SK-N-SH (cell line): ENCODE results near the gene EFNB2.

Source experiments
- CHD2 ChIP-seq: fragments of 150-350 bp; IDR thresholded peaks from 2 replicates; pipeline ENCODE4 v1.6.1; 2018; ENCODE audit warnings: low read length; ENCODE audit not compliant: partially characterized antibody
- CTCF ChIP-seq: fragments of 200-600 bp; sonication (generic); IDR thresholded peaks from 2 replicates; pipeline ENCODE4 v1.6.1; 2017; ENCODE audit warnings: antibody characterized with exemption, mild to moderate bottlenecking, moderate library complexity
- EP300 ChIP-seq, 2 experiments: IDR thresholded peaks; 2 replicates each; pipeline versions ENCODE4 v1.4.0 to v1.6.1; 2012; ENCODE audit warnings: borderline replicate concordance in 1 of 2, low read depth in 1 of 2, low read length in 1 of 2
- RAD21 ChIP-seq: IDR thresholded peaks from 2 replicates; pipeline ENCODE4 v1.6.1; 2012; ENCODE audit warnings: mild to moderate bottlenecking, low read length
- RFX5 ChIP-seq: IDR thresholded peaks from 2 replicates; pipeline ENCODE4 v1.6.1; 2012; ENCODE audit warnings: mild to moderate bottlenecking, improper control_type of control experiment, low read length
- SIN3A ChIP-seq: IDR thresholded peaks from 2 replicates; pipeline ENCODE4 v1.6.1; 2012; ENCODE audit warnings: low read depth, mild to moderate bottlenecking, low read length, moderate library complexity, borderline replicate concordance
- TF ChIP-seq, protein P1 (sequence below): IDR thresholded peaks from 2 replicates; pipeline ENCODE4 v1.6.1; 2012; ENCODE audit warnings: mild to moderate bottlenecking, low read depth, low read length, moderate library complexity

GRCh38 chr13:106532111-106532929 lies 3.1 kb downstream of the EFNB2 start:
- TF ChIP-seq CTCF (no peak), EP300 (IDR thresholded peaks at IDR 0.05; ENCODE audit: borderline replicate concordance in 1 of 2, low read depth in 1 of 2, low read length in 1 of 2) (no peak), RAD21 (peak; percentile 20; the same call in 1 of the 2 replicates), RFX5 (no peak), CHD2 (no peak), SIN3A (no peak)
- TF ChIP-seq, protein P1, sequence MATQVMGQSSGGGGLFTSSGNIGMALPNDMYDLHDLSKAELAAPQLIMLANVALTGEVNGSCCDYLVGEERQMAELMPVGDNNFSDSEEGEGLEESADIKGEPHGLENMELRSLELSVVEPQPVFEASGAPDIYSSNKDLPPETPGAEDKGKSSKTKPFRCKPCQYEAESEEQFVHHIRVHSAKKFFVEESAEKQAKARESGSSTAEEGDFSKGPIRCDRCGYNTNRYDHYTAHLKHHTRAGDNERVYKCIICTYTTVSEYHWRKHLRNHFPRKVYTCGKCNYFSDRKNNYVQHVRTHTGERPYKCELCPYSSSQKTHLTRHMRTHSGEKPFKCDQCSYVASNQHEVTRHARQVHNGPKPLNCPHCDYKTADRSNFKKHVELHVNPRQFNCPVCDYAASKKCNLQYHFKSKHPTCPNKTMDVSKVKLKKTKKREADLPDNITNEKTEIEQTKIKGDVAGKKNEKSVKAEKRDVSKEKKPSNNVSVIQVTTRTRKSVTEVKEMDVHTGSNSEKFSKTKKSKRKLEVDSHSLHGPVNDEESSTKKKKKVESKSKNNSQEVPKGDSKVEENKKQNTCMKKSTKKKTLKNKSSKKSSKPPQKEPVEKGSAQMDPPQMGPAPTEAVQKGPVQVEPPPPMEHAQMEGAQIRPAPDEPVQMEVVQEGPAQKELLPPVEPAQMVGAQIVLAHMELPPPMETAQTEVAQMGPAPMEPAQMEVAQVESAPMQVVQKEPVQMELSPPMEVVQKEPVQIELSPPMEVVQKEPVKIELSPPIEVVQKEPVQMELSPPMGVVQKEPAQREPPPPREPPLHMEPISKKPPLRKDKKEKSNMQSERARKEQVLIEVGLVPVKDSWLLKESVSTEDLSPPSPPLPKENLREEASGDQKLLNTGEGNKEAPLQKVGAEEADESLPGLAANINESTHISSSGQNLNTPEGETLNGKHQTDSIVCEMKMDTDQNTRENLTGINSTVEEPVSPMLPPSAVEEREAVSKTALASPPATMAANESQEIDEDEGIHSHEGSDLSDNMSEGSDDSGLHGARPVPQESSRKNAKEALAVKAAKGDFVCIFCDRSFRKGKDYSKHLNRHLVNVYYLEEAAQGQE: no peak
